Liver (tissue), 3 donors: ENCODE results near the gene SOX8.

Experiments
- ATF3 ChIP-seq: IDR thresholded peaks from 2 replicates; pipeline ENCODE4 v1.6.1; 2016; ENCODE audit warnings: antibody characterized with exemption
- CTCF ChIP-seq: fragments of 150-350 bp; IDR thresholded peaks from 2 replicates; pipeline ENCODE4 v1.5.1; 2017; ENCODE audit warnings: improper control_type of control experiment, low read depth, low read length; ENCODE audit not compliant: missing input control
- FOXA1 ChIP-seq: IDR thresholded peaks from 2 replicates; pipeline ENCODE4 v1.6.1; 2016; ENCODE audit warnings: antibody characterized with exemption
- GABPA ChIP-seq, 2 donors: IDR thresholded peaks in 1 of 2; conservative IDR thresholded peaks in 1 of 2; 2 replicates each; pipeline ENCODE4 v1.6.1; 2016; ENCODE audit warnings: antibody characterized with exemption in 2 of 2, mild to moderate bottlenecking in 1 of 2, moderate library complexity in 1 of 2
- HNF4A ChIP-seq, 2 donors: conservative IDR thresholded peaks; 2 replicates each; pipeline ENCODE4 v1.6.1; 2016; ENCODE audit warnings: antibody characterized with exemption in 2 of 2, mild to moderate bottlenecking in 2 of 2
- JUND ChIP-seq, 2 donors: IDR thresholded peaks; 2 replicates each; pipeline ENCODE4 v1.6.1; 2016; ENCODE audit warnings: antibody characterized with exemption in 2 of 2
- MAX ChIP-seq: IDR thresholded peaks from 2 replicates; pipeline ENCODE4 v1.6.1; 2016; ENCODE audit warnings: antibody characterized with exemption
- NR2F2 ChIP-seq: IDR thresholded peaks from 2 replicates; pipeline ENCODE4 v1.6.1; 2016; ENCODE audit warnings: antibody characterized with exemption
- RAD21 ChIP-seq, 2 donors: IDR thresholded peaks; 2 replicates each; pipeline ENCODE4 v1.6.1; 2016; ENCODE audit warnings: antibody characterized with exemption in 2 of 2, mild to moderate bottlenecking in 2 of 2
- REST ChIP-seq: IDR thresholded peaks from 2 replicates; pipeline ENCODE4 v1.6.1; 2016; ENCODE audit warnings: antibody characterized with exemption, mild to moderate bottlenecking
- RXRA ChIP-seq, 2 donors: IDR thresholded peaks; 2 replicates each; pipeline ENCODE4 v1.6.1; 2017 to 2018; ENCODE audit warnings: antibody characterized with exemption in 2 of 2, mild to moderate bottlenecking in 1 of 2
- TAF1 ChIP-seq: conservative IDR thresholded peaks from 2 replicates; pipeline ENCODE4 v1.6.1; 2016; ENCODE audit warnings: antibody characterized with exemption, mild to moderate bottlenecking
- YY1 ChIP-seq: IDR thresholded peaks from 2 replicates; pipeline ENCODE4 v1.6.1; 2016; ENCODE audit warnings: antibody characterized with exemption, mild to moderate bottlenecking
- ZBTB33 ChIP-seq: IDR thresholded peaks from 2 replicates; pipeline ENCODE4 v1.6.1; 2016; ENCODE audit warnings: antibody characterized with exemption
- donor health status: healthy.
- donor health status: healthy.

GRCh38 chr16:986925-987582 is 5.5 kb downstream of the SOX8 start:
- TF ChIP-seq CTCF (no peak), HNF4A (conservative IDR thresholded peaks at IDR 0.05) (no peak), RAD21 (IDR thresholded peaks at IDR 0.05) (no peak), FOXA1 (no peak), YY1 (no peak), JUND (IDR thresholded peaks at IDR 0.05) (no peak), GABPA (IDR thresholded peaks at IDR 0.05 in 1 of 2, conservative IDR thresholded peaks at IDR 0.05 in 1 of 2) (no peak), TAF1 (no peak), RXRA (IDR thresholded peaks at IDR 0.05) (no peak), NR2F2 (no peak), ATF3 (no peak), ZBTB33 (no peak), REST (no peak), MAX (no peak)
